ENCODE results near the gene ZCWPW2. TPM values are rescaled to one million over a fixed set of nuclear protein-coding genes. Genes with fewer than 3 reads are reported as not detected.

ZCWPW2 gene
- total RNA-seq, 4 donors from 2014 or later: 0.38 to 1.3 (median 0.70) TPM

- TF ChIP-seq, protein P1, sequence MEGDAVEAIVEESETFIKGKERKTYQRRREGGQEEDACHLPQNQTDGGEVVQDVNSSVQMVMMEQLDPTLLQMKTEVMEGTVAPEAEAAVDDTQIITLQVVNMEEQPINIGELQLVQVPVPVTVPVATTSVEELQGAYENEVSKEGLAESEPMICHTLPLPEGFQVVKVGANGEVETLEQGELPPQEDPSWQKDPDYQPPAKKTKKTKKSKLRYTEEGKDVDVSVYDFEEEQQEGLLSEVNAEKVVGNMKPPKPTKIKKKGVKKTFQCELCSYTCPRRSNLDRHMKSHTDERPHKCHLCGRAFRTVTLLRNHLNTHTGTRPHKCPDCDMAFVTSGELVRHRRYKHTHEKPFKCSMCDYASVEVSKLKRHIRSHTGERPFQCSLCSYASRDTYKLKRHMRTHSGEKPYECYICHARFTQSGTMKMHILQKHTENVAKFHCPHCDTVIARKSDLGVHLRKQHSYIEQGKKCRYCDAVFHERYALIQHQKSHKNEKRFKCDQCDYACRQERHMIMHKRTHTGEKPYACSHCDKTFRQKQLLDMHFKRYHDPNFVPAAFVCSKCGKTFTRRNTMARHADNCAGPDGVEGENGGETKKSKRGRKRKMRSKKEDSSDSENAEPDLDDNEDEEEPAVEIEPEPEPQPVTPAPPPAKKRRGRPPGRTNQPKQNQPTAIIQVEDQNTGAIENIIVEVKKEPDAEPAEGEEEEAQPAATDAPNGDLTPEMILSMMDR (IDR thresholded peaks at IDR 0.05; ENCODE audit: low read depth): no peak
Observed at GRCh38 chr3:28316226-28316625, 32.3 kb upstream of the ZCWPW2 start.

GRCh38 chr3:28317438-28318022 is 31.0 kb upstream of the ZCWPW2 start:
- TF ChIP-seq, protein P1 (IDR thresholded peaks at IDR 0.05; ENCODE audit: low read depth): no peak

DNA sequence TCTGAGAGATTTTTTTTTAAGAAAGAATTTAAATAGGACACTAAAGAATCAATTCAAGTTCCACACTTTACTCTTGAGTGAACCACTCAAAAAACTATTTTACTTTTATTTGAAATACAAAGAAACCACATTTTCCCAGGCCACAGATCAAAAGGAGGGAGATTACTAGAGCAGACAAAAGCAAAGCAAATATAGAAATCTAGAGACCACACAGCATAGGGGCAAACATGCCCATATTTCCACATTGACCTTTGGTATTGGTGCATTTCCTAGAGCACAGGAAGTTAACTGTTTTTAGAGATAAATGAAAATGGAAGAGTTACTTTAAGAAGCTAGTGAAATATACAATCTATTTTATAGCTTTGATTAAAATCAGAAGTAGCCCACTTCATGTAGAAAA is 27.5 kb upstream of the ZCWPW2 start:
- TF ChIP-seq, protein P1 (IDR thresholded peaks at IDR 0.05; ENCODE audit: low read depth): no peak

GRCh38 chr3:28322464-28322863 is 26.1 kb upstream of the ZCWPW2 start:
- TF ChIP-seq, protein P1 (IDR thresholded peaks at IDR 0.05; ENCODE audit: low read depth): no peak

GRCh38 chr3:28326458-28326926 is 22.0 kb upstream of the ZCWPW2 start:
- TF ChIP-seq, protein P1 (IDR thresholded peaks at IDR 0.05; ENCODE audit: low read depth): no peak

DNA sequence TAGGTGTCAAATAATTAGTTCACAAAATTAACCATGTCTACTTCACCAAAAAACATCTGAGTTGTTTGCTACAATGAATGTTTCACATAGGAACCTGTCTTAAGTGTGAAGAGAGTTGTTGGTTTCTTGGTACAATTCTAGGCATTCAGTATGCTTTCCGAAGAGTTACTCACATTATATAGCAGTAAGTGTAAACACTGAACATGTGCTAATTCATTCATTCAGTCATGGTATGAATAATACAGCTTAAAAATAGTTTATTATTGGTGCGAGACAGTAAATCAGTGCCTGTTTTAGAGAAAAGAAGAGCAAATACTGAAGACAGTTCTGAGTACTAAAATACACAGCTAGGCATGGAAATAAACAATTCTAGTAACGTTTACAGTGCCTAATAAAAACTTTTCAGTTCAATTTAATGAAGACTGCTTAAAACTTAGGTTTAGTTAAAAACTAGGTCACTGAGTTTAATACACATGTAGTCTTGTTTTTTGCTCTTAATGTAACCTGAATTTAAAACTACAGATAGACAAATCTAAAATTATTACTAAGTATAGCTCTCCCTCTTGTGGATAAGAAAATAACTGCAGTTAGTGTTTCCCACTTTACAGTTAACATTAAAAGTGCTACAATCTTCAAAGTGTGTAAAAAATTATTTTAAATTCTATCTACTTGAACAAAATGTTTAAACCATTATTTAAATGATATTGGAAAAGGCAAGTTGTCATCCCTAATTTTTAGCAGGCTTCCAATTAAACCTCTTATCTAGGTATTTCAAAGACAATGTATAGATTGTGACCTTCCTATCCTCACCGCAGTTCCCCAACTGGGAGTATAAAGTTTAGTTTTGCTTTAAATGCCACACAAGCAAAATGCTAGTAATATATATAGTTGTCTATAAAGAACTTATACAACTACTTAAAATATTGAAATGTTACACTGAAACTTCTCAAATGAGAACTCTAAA is 20.1 kb upstream of the ZCWPW2 start:
- TF ChIP-seq, protein P1 (IDR thresholded peaks at IDR 0.05; ENCODE audit: low read depth): no peak

- TF ChIP-seq, protein P1 (IDR thresholded peaks at IDR 0.05; ENCODE audit: low read depth): no peak
Observed at GRCh38 chr3:28334552-28334951, 14.0 kb upstream of the ZCWPW2 start.
